Measurements from ENCODE around the gene SLC24A3.
"Not testable (repeated sequence)": the region's sequence is repeated elsewhere in the genome, so short reads cannot be mapped to it uniquely, and the experiment has no call there.

The SLC24A3 gene

GRCh38 chr20:19741924-19742323, 529.5 kb downstream of the SLC24A3 start:
- no peak for DNase-seq (ENCODE audit: low read depth, low spot score)

GRCh38 chr20:19742974-19743639, 530.7 kb downstream of the SLC24A3 start:
- DNase-seq (ENCODE audit: low read depth, low spot score), result no peak

GRCh38 chr20:19743640-19743995, 531.2 kb downstream of the SLC24A3 start:
- no peak for DNase-seq (ENCODE audit: low read depth, low spot score)

- DNase-seq (ENCODE audit: low read depth, low spot score), result no peak
These were observed 532.7 kb downstream of the SLC24A3 start for GRCh38 chr20:19745106-19745505.

- no peak for DNase-seq (ENCODE audit: low read depth, low spot score)
These were observed 533.1 kb downstream of the SLC24A3 start for GRCh38 chr20:19745584-19745983.

- no peak for DNase-seq (ENCODE audit: low read depth, low spot score)
These were observed 534.0 kb downstream of the SLC24A3 start for GRCh38 chr20:19746396-19746795.

GRCh38 chr20:19747903-19748302, 535.5 kb downstream of the SLC24A3 start:
- no peak for DNase-seq (ENCODE audit: low read depth, low spot score)

- no peak for DNase-seq (ENCODE audit: low read depth, low spot score)
These were observed 536.2 kb downstream of the SLC24A3 start for GRCh38 chr20:19748681-19749080.

GRCh38 chr20:19749618-19750071, 537.2 kb downstream of the SLC24A3 start:
- no peak for DNase-seq (ENCODE audit: low read depth, low spot score)

GRCh38 chr20:19750101-19750606, 537.7 kb downstream of the SLC24A3 start:
- DNase-seq (ENCODE audit: low read depth, low spot score), result no peak

- DNase-seq (ENCODE audit: low read depth, low spot score), result no peak
These were observed 538.6 kb downstream of the SLC24A3 start for GRCh38 chr20:19750907-19751636.

- DNase-seq (ENCODE audit: low read depth, low spot score), result not testable (repeated sequence)
These were observed 541.8 kb downstream of the SLC24A3 start for GRCh38 chr20:19754201-19754600.

GRCh38 chr20:19756761-19757486, 544.5 kb downstream of the SLC24A3 start:
- DNase-seq (ENCODE audit: low read depth, low spot score), result no peak

GRCh38 chr20:19757487-19758132, 545.2 kb downstream of the SLC24A3 start:
- DNase-seq (ENCODE audit: low read depth, low spot score), result no peak

GRCh38 chr20:19758133-19758500, 545.7 kb downstream of the SLC24A3 start, which contains the start of gene RIN2:
Gene RIN2, plus strand, starts transcription at chr20:19758258. Its CDS starts 131,344 bp downstream, at chr20:19889602.
- no peak for DNase-seq (ENCODE audit: low read depth, low spot score)

- DNase-seq (ENCODE audit: low read depth, low spot score), result no peak
These were observed 546.3 kb downstream of the SLC24A3 start for GRCh38 chr20:19758501-19759331.

- no peak for DNase-seq (ENCODE audit: low read depth, low spot score)
These were observed 547.9 kb downstream of the SLC24A3 start for GRCh38 chr20:19760371-19760721.

GRCh38 chr20:19761326-19761725, 548.9 kb downstream of the SLC24A3 start:
- no peak for DNase-seq (ENCODE audit: low read depth, low spot score)

GRCh38 chr20:19761841-19762240, 549.4 kb downstream of the SLC24A3 start:
- DNase-seq (ENCODE audit: low read depth, low spot score), result no peak

- no peak for DNase-seq (ENCODE audit: low read depth, low spot score)
These were observed 551.8 kb downstream of the SLC24A3 start for GRCh38 chr20:19764207-19764606.

GRCh38 chr20:19765266-19765665, 552.8 kb downstream of the SLC24A3 start:
- no peak for DNase-seq (ENCODE audit: low read depth, low spot score)

Measured in activated CD4-positive, CD25-positive, alpha-beta regulatory T cell treated with anti-CD3 and anti-CD28 coated beads, Interleukin-2, amount 50 U/mL, for 16 hours (primary cell).